K562 treated with DMSO at 1 percent for 24 hours (cell line): ENCODE measurements around the gene MPHOSPH6. TPM values are rescaled to one million over a fixed set of nuclear protein-coding genes. Genes with fewer than 3 reads are reported as not detected.

Experiments used
- total RNA-seq: library from RNA; unstranded; fragments of 300-600 nt; gene quantifications from 2 replicates; pipeline ENCODE4 v1.2.3, GENCODE V29; 2022; ENCODE audit warnings: low read depth; ENCODE audit not compliant: insufficient read depth

MPHOSPH6 gene
- 15.8 and 16.4 TPM in 2 replicates for total RNA-seq

DNA sequence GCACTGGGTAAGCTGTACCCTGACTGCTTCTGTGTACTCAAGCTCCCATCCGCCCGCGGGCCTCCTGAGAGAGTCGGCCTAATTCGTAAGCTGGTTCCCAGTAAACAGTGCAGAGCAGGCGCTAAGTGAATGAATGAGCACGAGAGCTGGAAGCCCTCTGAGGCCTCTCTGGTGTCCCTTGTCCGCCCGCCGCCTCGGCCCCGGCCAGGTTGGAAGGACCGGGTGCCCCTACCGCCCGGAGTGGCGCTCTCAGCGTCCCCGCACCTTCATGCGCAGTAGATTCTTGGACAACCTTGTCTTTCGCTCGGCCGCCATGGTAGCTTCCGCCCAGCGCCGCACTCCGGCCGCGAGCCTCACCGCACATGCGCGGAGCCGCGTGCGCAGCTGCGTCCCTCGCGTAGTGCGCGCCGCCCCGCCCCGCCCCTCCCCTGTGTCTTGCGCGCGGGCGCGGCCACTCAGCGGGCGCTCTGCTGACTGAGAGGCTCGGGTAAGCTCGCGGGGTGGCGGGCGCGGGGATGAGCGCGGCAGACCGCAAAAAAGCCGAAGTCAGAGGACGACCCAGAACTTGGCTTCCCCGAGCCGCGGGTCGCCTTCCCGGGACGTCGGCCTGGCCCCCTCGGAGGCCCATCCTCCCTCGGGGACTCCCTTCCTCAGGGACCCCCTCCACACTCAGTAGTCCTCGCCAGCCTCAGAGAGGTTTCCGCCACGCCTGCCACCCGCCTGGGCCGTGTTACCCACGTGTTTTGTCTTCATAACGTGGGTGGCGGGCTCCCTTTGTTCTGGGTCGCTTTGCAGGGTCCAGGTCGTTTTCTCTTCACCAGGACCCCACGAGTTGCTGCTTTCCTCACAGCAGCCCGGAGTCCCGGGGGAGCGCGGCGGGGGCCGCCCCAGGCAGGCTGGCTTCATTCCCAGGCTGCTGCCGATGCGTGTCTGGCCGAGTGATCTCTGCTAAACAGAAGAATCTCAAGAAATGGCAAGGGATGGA is at the start of gene MPHOSPH6:
TSS of gene MPHOSPH6 (minus strand) at position 364 of the 985 bp plus-strand sequence. CDS start at position 315, 49 bp downstream.

Other genes starting within 250 kb of the MPHOSPH6 start
- gene SDR42E1, start 158.8 kb downstream of the MPHOSPH6 start, total RNA-seq = 1.8 and 2.1 TPM in 2 replicates
- not detected in 2 replicates for gene HSD17B2, start 135.0 kb downstream of the MPHOSPH6 start, total RNA-seq